ENCODE results near the gene SYF2.
A peak's percentile ranks its signal among the peaks of the same experiment; 100 is the strongest.
"Not testable (repeated sequence)": the region's sequence is repeated elsewhere in the genome, so short reads cannot be mapped to it uniquely, and the experiment has no call there.

SYF2 gene

DNA sequence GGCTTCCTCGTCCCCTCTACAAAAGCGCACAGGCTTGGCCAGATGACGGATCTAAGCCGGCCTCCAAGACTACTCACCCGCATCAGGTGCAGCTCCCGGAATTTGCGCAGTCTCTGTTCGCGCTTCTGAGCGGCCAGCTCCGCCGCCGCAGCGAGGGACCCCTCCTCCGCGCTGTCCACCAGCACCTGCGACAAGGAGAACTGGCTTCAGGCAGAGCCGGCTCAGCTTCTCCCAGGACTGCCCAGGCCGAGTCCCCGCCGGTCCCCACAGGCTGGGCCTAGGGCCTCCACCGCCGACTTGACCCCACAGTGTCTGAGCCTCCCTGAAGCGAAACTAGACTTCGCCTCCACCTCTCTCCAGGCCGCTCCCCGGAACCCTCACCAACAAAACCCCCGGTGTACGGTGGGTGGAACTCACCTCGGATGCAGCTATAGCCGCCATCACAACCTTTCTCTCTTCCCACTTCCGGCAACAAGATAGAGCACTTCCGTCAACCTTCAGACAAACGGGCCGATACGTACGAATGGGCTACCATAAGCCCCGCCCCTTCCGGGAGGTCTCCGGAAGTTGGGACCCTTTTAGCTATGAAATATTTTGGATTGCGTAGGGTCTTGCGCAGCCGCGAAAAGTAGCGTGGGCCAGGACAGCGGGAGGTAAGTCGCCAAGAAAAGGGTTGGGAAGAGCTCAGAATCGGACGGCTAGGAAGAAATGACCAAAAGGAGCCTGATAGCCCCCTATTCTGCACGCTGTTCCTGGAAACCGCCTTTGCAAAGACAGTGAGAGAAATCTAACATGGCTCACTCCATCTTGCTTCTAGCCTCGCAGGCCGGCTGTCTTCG lies at the start of gene SYF2:
SYF2 (minus strand) TSS at position 476 of the 839 bp plus-strand sequence; CDS start at position 441, 35 bp downstream.
- peak; percentile 95 to 96 for DNase-seq
- TF ChIP-seq POLR2A (IDR thresholded peaks at IDR 0.05; ENCODE audit: low read length): peak; percentile 84
- TF ChIP-seq GATA1 (IDR thresholded peaks at IDR 0.05; ENCODE audit: low read depth, low read length): no peak

GRCh38 chr1:25279693-25280111 lies 47.4 kb upstream of the SYF2 start:
- peak; percentile 93 to 98 for DNase-seq
- peak; percentile 76 for TF ChIP-seq GATA1 (IDR thresholded peaks at IDR 0.05; ENCODE audit: low read depth, low read length)

GRCh38 chr1:25278790-25279189 lies 46.5 kb upstream of the SYF2 start:
- not testable (repeated sequence) for DNase-seq

DNA sequence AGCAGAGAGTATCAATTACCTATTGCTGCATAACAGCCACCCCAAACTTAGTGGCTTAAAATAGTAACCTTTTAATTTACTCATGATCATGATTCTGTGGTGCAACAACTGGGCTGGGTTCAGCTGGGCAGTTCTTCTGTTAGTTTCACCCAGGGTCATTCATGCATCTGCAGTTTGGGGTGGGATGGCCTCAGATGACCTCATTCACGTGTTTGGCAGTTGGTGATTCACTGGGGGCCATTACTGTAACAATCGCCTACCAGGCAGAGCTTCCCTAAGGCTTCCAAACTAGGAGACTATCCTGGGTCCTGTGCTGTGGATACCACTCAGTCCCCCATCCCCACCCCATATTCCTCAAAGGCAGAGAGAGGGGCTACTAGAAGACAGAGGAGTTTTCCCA lies 46.1 kb upstream of the SYF2 start:
- DNase-seq: peak in 1 of 2 experiments; percentile 56

GRCh38 chr1:25277295-25277694 lies 45.0 kb upstream of the SYF2 start:
- not testable (repeated sequence) for DNase-seq

- not testable (repeated sequence) for DNase-seq
Observed at GRCh38 chr1:25275648-25276047, 43.3 kb upstream of the SYF2 start.

GRCh38 chr1:25272238-25272637 lies 39.9 kb upstream of the SYF2 start, which contains the start of gene RHD:
RHD (plus strand) TSS chr1:25272509; CDS start chr1:25272548, 39 bp downstream.
- DNase-seq: peak; percentile 81 to 92
- TF ChIP-seq POLR2A (IDR thresholded peaks at IDR 0.05; ENCODE audit: low read length): peak; percentile 42

- not testable (repeated sequence) for DNase-seq
Observed at GRCh38 chr1:25268143-25268760, 36.0 kb upstream of the SYF2 start.

DNA sequence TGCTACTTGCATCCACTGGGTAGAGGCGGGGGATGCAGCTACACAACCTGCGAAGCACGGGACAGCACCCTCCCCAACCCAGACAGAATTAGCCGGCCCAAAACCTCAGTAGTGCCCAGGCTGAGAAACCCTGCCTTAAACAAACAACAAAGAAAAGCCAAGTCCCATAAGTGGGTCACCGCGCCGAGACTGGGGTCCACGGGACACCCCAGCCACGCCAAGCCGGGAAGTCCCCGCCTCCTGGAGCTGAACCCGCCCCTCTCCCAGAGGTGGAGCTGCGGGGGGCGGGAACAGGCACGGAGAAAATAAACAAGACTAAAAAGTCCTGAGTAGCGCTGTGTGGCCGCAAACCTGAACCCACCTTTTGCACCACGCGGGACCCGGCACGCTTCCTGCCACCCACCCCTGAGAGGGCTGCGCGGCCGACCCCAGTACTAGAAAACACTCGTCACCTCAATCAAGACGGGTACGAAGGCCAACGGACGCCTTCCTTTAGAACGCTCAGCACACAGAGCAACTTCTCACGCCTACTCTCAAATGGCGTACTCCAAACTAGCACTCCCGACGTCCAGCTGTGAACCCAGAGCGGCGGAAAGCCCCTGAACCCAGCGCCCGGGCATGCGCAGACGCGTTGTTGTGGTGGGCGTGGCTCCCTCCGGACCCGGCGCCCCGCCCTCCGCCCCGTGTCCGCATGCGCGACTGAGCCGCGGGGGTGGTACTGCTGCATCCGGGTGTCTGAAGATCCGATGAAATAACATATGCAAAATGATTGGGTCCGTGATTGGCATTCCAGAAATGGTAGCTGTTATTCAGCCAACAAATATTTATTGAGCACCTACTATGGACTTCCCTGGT lies 35.2 kb upstream of the SYF2 start:
- peak; percentile 89 to 91 for DNase-seq

DNA sequence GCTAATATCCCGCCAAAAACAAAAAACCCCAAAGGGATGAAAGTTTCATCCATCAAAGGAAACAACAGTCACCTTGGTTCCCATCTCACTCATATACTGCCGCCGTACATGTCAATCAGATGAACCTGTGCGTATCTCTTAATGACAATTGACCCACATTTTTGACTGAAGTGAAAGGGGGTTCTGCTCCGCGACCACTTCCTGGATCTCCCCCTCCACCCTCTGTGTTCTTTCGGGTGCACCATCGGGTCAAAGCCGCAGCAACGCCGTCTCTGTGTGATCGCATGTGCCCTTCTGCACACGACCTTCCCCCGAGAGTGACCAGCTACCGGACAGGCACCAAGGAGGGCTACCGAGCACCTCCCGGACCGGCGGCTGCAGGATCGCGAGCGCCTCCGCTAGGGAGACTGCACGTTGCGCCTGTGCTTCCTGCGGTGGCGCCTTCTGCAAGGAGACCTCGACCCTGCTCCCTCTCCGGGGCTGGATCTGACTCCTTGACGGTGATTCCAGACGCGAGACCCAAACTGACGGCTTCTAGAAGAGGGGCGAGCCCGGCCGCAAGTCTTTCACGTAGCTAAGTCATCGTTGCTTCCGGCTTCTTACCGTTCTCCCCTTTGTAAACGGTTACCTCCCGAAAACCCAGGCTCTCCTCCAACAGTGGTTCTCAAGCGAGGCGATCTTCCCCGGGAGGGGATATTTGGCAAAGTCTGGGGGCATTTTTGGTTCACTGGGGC lies 34.4 kb upstream of the SYF2 start:
- DNase-seq: peak in 1 of 2 experiments; percentile 61

DNA sequence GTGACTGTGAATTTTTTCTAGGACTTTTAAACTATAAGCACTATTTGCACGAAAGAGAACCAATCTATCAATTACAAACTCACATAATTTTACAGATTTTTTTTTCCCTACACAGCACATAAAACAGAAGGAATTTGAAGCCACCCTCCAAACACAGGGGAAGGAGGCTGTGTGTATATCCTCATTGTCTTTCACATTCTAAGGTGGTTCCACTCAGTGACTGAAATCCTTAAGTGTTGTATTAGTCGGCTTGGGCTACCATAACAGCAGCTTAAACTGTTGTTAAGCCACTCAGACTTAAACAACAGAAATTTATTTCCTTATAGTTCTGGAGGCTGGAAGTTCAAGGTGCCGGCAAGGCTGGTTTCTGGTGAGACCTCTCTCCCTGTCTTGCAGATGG lies 28.0 kb upstream of the SYF2 start:
- not testable (repeated sequence) for DNase-seq

- not testable (repeated sequence) for DNase-seq
Observed at GRCh38 chr1:25259813-25260212, 27.5 kb upstream of the SYF2 start.

GRCh38 chr1:25257196-25257595 lies 24.9 kb upstream of the SYF2 start:
- DNase-seq: no peak
- TF ChIP-seq GATA1 (IDR thresholded peaks at IDR 0.05; ENCODE audit: low read depth, low read length) (no peak), POLR2A (IDR thresholded peaks at IDR 0.05; ENCODE audit: low read length) (no peak)

DNA sequence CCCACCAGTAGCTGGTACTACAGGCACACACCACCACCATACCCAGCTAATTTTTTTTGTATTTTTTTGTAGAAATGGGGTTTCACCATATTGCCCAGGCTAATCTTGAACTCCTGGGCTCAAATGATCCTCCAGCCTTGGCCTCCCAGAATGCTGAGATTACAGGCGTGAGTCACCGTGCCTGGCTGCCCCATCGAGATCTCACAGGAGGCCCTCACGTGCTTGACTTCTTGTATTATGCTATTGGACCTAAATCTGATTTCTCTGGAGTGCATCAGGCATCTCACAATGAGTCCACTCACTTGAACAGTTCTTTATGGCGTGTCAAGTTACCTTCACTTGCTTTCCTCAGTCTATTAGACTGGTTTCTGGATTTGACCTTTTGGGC lies 24.3 kb upstream of the SYF2 start:
- no peak for TF ChIP-seq POLR2A (IDR thresholded peaks at IDR 0.05; ENCODE audit: low read length)
- peak in 1 of 2 experiments; percentile 33 for DNase-seq

Measured in erythroblast (primary cell).